Activated CD8-positive, alpha-beta memory T cell treated with anti-CD3 and anti-CD28 coated beads for 1 hour (primary cell): ENCODE data around the gene SLC22A8.
"Not testable (repeated sequence)": the region's sequence is repeated elsewhere in the genome, so short reads cannot be mapped to it uniquely, and the experiment has no call there.

ENCODE experiments used
- DNase-seq, 2 donors: peaks; one replicate each; pipeline ENCODE4 v3.0.0-alpha.2; 2020; ENCODE audit warnings: low read depth in 1 of 2; ENCODE audit errors: extremely low read depth in 1 of 2

Gene SLC22A8, protein sequence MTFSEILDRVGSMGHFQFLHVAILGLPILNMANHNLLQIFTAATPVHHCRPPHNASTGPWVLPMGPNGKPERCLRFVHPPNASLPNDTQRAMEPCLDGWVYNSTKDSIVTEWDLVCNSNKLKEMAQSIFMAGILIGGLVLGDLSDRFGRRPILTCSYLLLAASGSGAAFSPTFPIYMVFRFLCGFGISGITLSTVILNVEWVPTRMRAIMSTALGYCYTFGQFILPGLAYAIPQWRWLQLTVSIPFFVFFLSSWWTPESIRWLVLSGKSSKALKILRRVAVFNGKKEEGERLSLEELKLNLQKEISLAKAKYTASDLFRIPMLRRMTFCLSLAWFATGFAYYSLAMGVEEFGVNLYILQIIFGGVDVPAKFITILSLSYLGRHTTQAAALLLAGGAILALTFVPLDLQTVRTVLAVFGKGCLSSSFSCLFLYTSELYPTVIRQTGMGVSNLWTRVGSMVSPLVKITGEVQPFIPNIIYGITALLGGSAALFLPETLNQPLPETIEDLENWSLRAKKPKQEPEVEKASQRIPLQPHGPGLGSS

DNA sequence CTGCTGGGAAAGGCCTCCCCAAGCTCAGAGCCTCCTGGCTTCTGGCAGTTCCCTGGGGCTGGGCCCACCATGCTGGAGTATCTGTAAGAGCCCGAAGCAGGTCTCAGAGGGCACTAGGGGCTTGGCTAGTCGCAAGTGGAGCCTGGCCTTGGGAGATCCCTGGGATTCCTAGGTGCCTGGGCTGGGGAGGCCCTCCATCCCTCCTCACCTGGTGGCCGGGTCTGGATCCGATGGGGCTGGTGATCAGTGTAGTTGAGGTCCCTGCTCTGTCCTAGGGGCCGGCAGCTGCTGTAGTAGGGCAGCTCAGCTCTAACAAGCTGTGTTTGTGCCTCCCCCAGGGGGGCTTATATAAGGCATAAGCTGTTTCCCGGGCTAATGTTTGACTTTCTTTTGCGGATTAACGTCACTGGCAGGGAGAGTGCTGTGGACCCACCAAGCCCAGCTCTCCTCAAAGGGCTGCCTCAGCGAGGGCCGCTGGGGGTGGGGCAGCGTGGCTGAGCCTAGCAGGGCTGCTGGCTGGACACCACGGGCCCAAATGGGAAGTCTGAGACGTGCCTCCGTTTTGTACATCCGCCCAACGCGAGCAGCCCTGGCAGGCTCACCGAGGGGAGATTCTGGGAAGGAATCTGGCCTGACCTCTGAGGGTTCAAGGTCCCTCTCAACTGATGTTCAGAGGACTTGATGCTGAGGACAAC lies at the start of gene SLC22A8:
TSS of gene SLC22A8 (minus strand) at position 321 of the 695 bp plus-strand sequence. CDS start 883 bp downstream, outside the sequence.
- DNase-seq, result no peak

DNA sequence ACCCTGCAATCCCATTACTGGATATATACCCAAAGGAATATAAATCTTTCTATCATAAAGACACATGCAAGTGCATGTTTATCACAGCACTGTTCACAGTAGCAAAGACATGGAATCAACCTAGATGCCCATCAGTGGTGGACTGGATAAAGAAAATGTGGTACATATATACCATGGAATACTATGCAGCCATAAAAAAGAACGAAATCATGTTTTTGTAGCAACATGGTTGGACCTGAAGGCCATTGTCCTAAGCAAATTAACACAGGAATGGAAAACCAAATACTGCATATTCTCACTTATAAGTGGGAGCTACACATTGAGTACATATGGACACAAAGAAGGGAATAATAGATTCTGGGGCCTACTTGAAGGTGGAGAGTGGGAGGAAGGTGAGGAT lies 30.6 kb upstream of the SLC22A8 start:
- not testable (repeated sequence) for DNase-seq

- no peak for DNase-seq
These were observed 27.0 kb upstream of the SLC22A8 start for GRCh38 chr11:63042596-63042995.

DNA sequence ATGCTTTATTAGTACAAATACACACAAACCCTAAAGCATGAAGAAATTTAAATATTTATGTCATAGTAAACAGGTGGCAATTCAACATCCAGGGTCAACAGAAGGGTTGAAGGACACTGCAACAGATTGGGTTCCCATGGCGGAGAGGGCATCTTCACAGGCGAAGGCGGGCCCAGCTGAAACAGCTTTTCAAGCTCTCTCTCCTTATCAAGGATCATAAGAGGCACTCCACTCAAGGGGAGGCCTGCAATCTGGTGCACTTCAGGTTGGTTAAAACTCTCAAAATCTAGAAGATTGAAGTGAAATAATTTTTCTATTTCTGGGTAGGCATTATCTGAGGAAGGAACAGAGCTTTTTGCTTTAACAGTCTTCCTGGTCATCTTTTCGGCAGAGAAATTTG lies 16.8 kb upstream of the SLC22A8 start:
- no peak for DNase-seq

DNA sequence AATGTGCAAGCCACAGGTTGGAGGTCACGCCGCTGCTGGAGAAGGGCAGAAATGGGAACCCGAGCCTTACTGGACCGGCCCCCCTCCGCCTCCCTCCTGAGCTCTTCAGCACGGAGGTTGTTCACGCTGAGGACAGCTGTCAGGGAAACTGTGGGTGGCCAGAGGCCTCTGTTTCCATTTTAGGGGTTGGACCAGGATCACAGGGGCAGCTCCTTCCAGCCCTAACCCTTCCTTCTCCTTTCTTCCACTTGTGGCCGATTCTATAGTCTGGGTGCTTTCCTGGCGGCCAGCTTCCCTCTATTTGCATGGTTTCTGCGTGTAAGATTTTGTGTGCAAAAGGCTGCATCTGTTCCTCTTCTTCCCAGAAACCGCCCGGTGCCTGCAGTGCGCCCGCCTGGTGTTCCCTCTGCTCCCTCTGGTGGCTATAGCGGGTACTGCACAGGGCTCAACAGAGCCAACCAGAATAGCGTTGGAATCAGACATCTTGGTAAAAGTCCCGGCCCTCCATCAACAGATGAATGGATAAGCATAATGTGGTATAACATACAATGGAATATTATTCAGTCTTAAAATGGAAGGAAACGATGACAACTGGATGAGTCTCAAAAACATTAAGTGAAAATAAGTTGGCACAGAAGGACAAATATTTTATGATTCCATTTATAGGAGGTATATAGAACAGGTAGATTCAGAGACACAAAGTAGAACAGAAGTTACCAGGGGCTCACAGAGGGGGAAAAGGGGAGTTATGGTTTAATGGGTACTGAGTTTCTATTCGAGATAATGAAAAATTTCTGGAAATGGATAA lies 8.4 kb upstream of the SLC22A8 start:
- peak; percentile 62 to 77 for DNase-seq

DNA sequence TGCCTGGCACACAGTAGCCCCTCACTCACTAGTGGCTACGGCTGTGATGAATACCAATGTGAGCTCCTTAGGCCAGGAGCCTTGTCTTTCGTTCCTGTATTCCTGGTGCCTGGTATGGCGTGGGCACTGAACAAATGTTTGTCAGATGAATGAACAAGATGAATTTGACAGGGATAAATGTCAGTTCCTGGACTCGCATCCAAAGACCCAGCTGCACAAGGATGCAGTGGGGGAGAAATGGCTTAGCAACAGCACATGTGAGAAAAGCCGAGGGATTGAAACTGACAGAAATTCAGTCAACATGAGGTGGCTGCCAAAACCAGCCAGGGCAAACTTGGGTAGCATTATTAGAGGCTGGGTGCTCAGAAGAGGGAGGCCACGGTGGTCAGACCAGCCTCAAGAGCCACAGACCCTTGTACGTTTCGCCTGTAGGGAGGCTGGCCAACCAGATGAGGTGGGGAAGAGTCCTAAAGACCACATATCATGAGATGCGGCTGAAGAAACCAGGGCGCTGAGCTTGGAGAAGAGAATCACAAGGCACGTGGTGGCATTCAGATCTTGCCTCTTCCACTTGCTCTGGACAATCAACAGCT lies 7.7 kb upstream of the SLC22A8 start:
- no peak for DNase-seq

DNA sequence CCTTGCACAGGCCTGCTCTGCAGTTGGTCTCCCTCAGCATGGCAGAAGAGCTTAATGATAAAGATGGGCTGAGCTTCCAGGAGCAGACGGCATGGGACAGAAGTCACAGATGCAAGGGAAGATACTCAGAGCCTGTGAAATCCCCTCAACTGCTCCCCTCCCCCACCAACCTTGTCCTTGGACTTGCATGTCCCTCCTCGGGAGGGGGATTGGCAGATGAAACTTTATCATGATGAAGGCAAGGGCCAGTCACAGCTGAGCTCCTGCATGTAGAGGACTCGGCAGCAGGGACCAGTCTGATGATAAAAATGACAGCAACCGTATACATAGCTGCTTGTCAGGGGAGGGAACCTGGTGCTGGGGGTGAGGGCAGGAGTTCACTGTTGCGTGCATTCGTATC lies 6.8 kb upstream of the SLC22A8 start:
- DNase-seq, result no peak

DNA sequence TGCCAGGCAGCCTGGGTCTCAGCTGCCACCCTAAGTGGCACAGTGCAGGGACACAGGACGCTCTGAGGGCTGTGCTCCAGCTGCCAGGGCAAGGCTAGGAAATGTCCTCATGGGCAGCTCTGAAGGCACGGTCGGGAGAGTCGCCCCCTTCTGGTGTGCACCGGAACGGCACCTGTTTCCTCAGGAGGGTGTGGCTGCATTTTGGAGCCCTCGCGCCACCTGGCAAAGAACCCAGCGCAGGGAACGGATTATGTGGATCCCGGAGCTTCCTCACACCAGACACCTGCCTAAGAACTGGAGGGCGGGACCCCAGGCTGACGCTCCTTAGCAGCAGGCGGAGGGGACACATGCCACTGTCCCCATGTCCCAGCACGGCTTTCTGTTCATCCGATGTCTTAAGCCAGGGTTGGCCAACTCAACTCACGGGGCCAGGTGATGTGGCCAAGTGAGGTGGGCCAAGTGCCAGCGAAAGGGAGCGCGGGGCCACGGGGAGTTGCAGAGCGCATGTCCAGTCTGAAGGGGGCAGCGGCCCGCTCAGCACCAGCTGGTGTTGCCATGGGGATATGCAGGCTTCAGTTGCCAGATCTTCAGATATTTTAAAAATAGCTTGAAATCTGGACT lies 5.1 kb upstream of the SLC22A8 start:
- no peak for DNase-seq

DNA sequence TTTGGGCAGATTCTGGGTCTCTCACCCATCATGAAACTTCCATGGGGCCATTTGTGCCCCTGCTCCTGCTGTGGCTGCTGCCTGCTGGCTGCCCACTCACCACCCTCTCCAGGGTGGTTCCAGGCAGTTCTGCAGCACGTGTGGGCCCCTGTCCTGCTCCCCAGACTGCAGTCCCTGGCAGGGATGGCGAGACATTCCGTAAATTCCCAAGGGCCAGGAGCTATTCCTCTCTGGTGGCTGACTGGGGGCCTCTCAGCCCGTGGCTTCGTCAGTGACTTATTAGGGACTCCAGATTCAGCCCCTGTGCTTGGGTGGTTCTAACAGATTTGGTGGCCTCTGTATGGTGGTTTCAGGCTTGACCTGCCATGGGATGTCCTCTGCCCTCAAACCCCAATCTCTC lies 3.9 kb upstream of the SLC22A8 start:
- no peak for DNase-seq

DNA sequence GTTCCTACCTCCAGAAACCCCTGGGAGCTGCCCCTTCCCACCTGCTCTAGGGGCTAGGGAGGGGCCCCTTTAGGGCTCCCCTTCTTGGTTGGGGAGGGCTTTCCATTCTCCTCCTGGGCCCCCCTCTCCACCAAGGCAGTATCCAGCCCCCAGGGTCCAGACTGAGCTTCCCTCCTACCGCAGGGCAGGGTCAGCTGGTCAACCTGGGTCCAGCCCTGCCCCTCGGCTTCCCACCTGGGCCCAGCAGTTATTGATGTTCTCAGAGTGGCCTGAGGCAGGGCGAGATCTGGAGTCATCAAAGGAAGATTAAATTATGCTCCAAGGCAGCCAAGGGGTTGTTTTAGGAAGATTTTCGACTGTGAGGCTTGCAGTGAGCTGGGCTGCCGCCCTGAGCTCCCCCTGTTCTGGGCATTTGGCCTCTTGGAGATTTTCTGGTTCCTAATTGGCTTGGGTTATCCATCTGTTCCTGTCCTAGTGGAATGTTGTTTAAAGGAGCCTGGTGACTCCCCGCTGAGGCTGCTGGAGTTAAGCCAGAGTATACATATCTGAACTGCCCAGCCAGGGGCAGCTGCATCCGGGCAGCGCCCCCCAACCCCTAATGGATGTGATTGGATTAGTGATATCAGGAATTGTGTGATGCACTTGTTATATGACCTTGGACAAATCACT lies 1.8 kb upstream of the SLC22A8 start:
- no peak for DNase-seq

GRCh38 chr11:63014408-63015055 lies 1.1 kb downstream of the SLC22A8 start:
- DNase-seq, result no peak

DNA sequence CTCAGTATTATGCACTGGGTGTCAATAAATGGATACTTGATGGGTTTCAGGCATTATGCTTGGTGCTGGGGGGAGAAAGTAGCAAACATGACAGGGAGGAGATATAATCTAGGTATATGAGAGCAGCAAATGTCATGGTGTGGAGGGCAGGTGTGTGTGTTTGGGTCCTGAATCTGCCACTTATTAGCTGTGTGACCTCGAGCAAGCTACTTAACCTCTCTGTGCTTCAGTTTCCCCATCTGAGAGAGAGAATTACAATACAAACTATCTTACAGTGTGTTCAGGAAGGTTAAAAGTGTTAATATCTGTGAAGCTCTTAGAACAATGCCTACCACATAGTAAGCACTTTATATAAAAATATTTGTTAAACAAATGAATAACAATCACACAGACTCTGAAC lies 2.8 kb downstream of the SLC22A8 start:
- no peak for DNase-seq

GRCh38 chr11:63012430-63012829 lies 3.2 kb downstream of the SLC22A8 start:
- no peak for DNase-seq

- no peak for DNase-seq
These were observed 4.7 kb downstream of the SLC22A8 start for GRCh38 chr11:63010934-63011439.

DNA sequence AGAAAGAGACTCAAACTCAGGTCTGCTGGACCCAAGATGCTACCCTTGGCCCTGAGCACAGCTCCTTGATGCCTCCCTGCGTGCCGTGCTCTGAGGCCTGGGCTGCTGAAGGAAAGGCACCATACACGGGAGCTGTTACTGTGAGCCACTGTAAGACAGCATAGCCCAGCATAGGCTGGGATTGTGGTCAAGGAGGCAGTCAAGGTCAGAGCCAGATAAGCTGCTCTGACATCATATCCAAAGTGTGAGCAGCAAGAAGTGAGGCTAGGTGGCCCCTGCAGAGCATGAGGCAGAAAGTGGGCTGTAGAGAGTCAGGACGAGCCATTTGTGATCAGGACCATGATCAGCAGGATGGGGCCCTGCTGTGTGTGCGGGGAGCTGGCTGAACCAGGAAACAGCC lies 7.7 kb downstream of the SLC22A8 start:
- no peak for DNase-seq

DNA sequence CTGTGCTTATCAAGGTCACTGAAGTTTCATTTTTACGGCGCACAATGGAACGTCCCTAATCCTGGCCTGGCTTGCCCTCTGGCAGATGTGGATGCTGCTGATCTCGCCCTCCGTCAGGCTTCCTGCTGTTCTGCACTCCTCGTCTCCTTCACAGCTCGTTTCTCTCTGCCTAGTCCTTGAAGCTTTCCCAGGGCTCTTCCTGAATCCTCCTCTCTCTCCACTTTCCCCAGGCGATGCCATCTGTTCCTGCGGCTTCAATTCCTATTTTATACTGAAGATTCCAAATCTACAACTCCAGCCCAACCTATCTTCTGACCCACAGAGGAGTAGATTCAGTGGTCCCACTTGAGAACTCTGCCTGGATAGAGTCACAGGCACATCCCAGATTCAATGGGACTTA lies 14.2 kb downstream of the SLC22A8 start:
- DNase-seq, result no peak

DNA sequence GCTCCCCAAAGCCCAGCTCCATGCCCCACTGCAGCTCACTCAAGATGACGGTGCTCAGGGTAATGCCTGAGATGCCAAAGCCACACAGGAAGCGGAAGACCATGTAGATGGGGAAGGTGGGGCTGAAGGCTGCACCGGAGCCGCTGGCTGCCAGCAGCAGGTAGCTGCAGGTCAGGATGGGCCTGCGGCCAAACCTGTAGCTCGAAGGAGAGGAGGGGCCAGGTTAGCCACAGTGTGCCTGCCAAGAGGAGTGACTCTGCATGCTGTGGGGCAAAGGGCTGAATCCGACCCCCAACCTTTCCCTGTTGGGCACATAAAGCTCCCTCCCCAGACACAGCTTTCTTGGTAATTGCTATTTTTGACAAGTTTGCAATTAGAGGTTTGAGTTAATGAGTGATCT lies 16.0 kb downstream of the SLC22A8 start:
- DNase-seq, result no peak

GRCh38 chr11:62999156-62999555 lies 16.5 kb downstream of the SLC22A8 start:
- DNase-seq, result no peak

DNA sequence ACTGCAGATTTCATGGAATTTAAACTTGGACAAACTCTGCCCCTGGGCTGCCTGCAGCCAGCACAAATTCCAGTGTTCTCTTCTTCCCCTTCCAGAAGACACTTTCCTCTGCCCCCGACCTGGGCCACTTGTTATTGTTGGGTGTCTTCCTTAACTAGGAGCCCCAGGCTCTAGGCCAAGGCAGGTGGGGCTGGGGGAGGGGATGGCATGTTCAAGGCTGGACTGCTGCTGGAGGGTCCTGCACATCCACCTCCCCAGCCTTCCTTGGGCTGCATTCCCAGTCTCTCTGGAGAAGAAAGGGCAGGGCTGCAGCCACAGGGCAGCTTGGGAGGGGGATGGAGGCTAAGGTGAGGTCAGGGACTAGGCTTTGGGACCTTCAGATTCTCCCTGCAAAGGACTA lies 19.4 kb downstream of the SLC22A8 start:
- DNase-seq, result no peak
